ENCODE measurements around the gene TUBA3C.

DNA sequence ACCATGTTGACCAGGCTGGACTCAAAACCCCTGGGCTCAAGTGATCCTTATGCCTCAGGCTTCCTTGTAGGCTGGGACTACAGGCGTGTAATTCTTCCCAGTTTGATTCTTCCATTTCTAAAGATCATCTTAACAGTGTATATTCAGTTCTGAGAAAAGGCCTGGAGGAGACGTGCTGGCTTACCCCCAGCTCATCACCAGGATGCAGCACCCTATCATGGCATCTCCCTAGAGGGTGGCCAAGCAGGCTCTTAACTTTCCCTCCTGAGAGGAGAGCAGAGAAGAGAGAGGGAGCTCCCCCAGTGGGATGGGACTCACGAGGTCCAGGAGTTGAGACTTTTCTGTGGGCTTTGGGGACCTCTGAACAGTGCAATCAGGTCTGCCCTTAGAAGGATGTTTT, 2.1 kb upstream of the TUBA3C start:
- TF ChIP-seq CTCF (IDR thresholded peaks at IDR 0.05; ENCODE audit: insufficient read depth, low read length, poor library complexity, severe bottlenecking) (no peak), EZH2phosphoT487 (conservative IDR thresholded peaks at IDR 0.05; ENCODE audit: low read length) (no peak)
